ENCODE results near the gene INPP5J.

GRCh38 chr22:31079095-31079642 lies 43.6 kb upstream of the INPP5J start:
- no peak for TF ChIP-seq POLR2AphosphoS5 (IDR thresholded peaks at IDR 0.05)
- no peak for TF ChIP-seq POLR2A (IDR thresholded peaks at IDR 0.05)
